Measurements from ENCODE around the gene TSC2.

The TSC2 gene

GRCh38 chr16:2005646-2006045, 42.1 kb upstream of the TSC2 start:
- no peak overlapping the region for H3K4me3 ChIP-seq (ENCODE audit: control insufficient read depth, low read depth, low read length)
- no peak for DNase-seq (ENCODE audit: low read depth)
- TF ChIP-seq CTCF (IDR thresholded peaks at IDR 0.05; ENCODE audit: control insufficient read depth, insufficient read depth, low read depth, low read length, missing control alignments), result no peak

GRCh38 chr16:2006317-2006716, 41.5 kb upstream of the TSC2 start:
- H3K4me3 ChIP-seq (ENCODE audit: control insufficient read depth, low read depth, low read length), result no peak overlapping the region
- TF ChIP-seq CTCF (IDR thresholded peaks at IDR 0.05; ENCODE audit: control insufficient read depth, insufficient read depth, low read depth, low read length, missing control alignments), result no peak
- no peak for DNase-seq (ENCODE audit: low read depth)

GRCh38 chr16:2007081-2007836, 40.5 kb upstream of the TSC2 start:
- no peak for DNase-seq (ENCODE audit: low read depth)
- peak overlapping the region; percentile 56 for H3K4me3 ChIP-seq (ENCODE audit: control insufficient read depth, low read depth, low read length)
- TF ChIP-seq CTCF (IDR thresholded peaks at IDR 0.05; ENCODE audit: control insufficient read depth, insufficient read depth, low read depth, low read length, missing control alignments), result no peak

- H3K4me3 ChIP-seq (ENCODE audit: control insufficient read depth, low read depth, low read length), result peak overlapping the region; percentile 56
- no peak for TF ChIP-seq CTCF (IDR thresholded peaks at IDR 0.05; ENCODE audit: control insufficient read depth, insufficient read depth, low read depth, low read length, missing control alignments)
- peak; percentile 68 for DNase-seq (ENCODE audit: low read depth)
Observed at GRCh38 chr16:2008009-2008526, 39.7 kb upstream of the TSC2 start.

- H3K4me3 ChIP-seq (ENCODE audit: control insufficient read depth, low read depth, low read length), result peak overlapping the region; percentile 56
- DNase-seq (ENCODE audit: low read depth), result no peak
- TF ChIP-seq CTCF (IDR thresholded peaks at IDR 0.05; ENCODE audit: control insufficient read depth, insufficient read depth, low read depth, low read length, missing control alignments), result no peak
Observed at GRCh38 chr16:2008631-2009163, 39.1 kb upstream of the TSC2 start.

- no peak for DNase-seq (ENCODE audit: low read depth)
- peak overlapping the region; percentile 56 for H3K4me3 ChIP-seq (ENCODE audit: control insufficient read depth, low read depth, low read length)
- no peak for TF ChIP-seq CTCF (IDR thresholded peaks at IDR 0.05; ENCODE audit: control insufficient read depth, insufficient read depth, low read depth, low read length, missing control alignments)
Observed at GRCh38 chr16:2009164-2009711, 38.5 kb upstream of the TSC2 start.

Measured in AG09309 (cell line).